GM23338 (cell line): ENCODE results near the gene PLA2G7. TPM values are rescaled to one million over a fixed set of nuclear protein-coding genes. Genes with fewer than 3 reads are reported as not detected.

Source experiments
- ATAC-seq: fragments of 200-7000 bp; cut with Tn5 transposase; 3 replicates; pipeline ENCODE4 v1.9.1; 2020
- DNase-seq: peaks from one replicate; pipeline ENCODE4 v3.0.0-alpha.2; 2015; ENCODE audit warnings: low spot score
- H2AFZ ChIP-seq: fragments of 200-600 bp; sonication (generic); 2 replicates; pipeline ENCODE4 v1.8.0; 2016; ENCODE audit warnings: antibody characterized with exemption, mild to moderate bottlenecking, moderate library complexity
- H3F3A ChIP-seq: fragments of 200-600 bp; sonication (generic); replicated peaks from 2 replicates; pipeline ENCODE4 v1.8.0; 2017; ENCODE audit warnings: antibody characterized with exemption, mixed run types, low read depth
- H3K27ac ChIP-seq: fragments of 200-600 bp; sonication (generic); 2 replicates; pipeline ENCODE4 v1.6.1; 2016; ENCODE audit warnings: low read depth
- H3K27me3 ChIP-seq: fragments of 200-600 bp; sonication (generic); 2 replicates; pipeline ENCODE4 v1.8.0; 2016; ENCODE audit warnings: mild to moderate bottlenecking, mixed run types, moderate library complexity; ENCODE audit not compliant: insufficient read depth
- H3K36me3 ChIP-seq: fragments of 200-600 bp; sonication (generic); 2 replicates; pipeline ENCODE4 v1.8.0; 2016; ENCODE audit warnings: mild to moderate bottlenecking; ENCODE audit not compliant: insufficient read depth
- H3K4me1 ChIP-seq: fragments of 200-600 bp; sonication (generic); 2 replicates; pipeline ENCODE4 v1.8.0; 2016; ENCODE audit warnings: mild to moderate bottlenecking, moderate library complexity; ENCODE audit not compliant: insufficient read depth
- H3K4me2 ChIP-seq: fragments of 200-600 bp; sonication (generic); 2 replicates; pipeline ENCODE4 v1.7.1; 2017; ENCODE audit warnings: mixed run types
- H3K4me3 ChIP-seq: fragments of 200-600 bp; sonication (generic); 2 replicates; pipeline ENCODE4 v1.6.1; 2016; ENCODE audit warnings: mixed run types
- H3K79me2 ChIP-seq: fragments of 200-600 bp; sonication (generic); replicated peaks from 2 replicates; pipeline ENCODE4 v1.8.0; 2017; ENCODE audit warnings: mild to moderate bottlenecking; ENCODE audit not compliant: insufficient read depth
- H3K9me2 ChIP-seq: fragments of 200-600 bp; sonication (generic); 2 replicates; pipeline ENCODE4 v1.8.0; 2017; ENCODE audit not compliant: insufficient read depth
- H4K20me1 ChIP-seq: fragments of 200-600 bp; sonication (generic); replicated peaks from 2 replicates; pipeline ENCODE4 v1.8.0; 2017; ENCODE audit warnings: mild to moderate bottlenecking; ENCODE audit not compliant: insufficient read depth
- H3K27ac Mint-ChIP-seq: 2 replicates; pipeline ENCODE4 v1.8.0; 2020; ENCODE audit warnings: inconsistent platforms, mild to moderate bottlenecking, moderate library complexity, mixed read lengths
- H3K27me3 Mint-ChIP-seq: 3 replicates; pipeline ENCODE4 v1.8.0; 2022; ENCODE audit warnings: low read depth, mild to moderate bottlenecking, moderate library complexity, mixed read lengths, inconsistent platforms; ENCODE audit not compliant: insufficient read depth, poor library complexity
- H3K36me3 Mint-ChIP-seq: 3 replicates; pipeline ENCODE4 v1.8.0; 2021; ENCODE audit warnings: low read depth, mild to moderate bottlenecking, inconsistent platforms, moderate library complexity, mixed read lengths
- H3K4me1 Mint-ChIP-seq: 3 replicates; pipeline ENCODE4 v1.8.0; 2020; ENCODE audit warnings: mild to moderate bottlenecking, inconsistent platforms, mixed read lengths
- H3K4me3 Mint-ChIP-seq: 3 replicates; pipeline ENCODE4 v1.8.0; 2021; ENCODE audit warnings: moderate library complexity, mild to moderate bottlenecking, inconsistent platforms, mixed read lengths
- H3K9me3 Mint-ChIP-seq: 3 replicates; pipeline ENCODE4 v1.8.0; 2020; ENCODE audit warnings: moderate library complexity, mild to moderate bottlenecking, inconsistent platforms, mixed read lengths
- CREB1 ChIP-seq: fragments of 250-450 bp; sonication (Bioruptor Pico); IDR thresholded peaks from 2 replicates; pipeline ENCODE4 v1.5.0; 2020; ENCODE audit warnings: low read depth, mild to moderate bottlenecking, moderate library complexity
- ETS1 ChIP-seq: IDR thresholded peaks from 2 replicates; pipeline ENCODE4 v1.6.1; 2016; ENCODE audit warnings: antibody characterized with exemption
- NANOG ChIP-seq: IDR thresholded peaks from 2 replicates; pipeline ENCODE4 v1.6.1; 2016; ENCODE audit warnings: antibody characterized with exemption, borderline replicate concordance
- POLR2AphosphoS5 ChIP-seq: IDR thresholded peaks from 2 replicates; pipeline ENCODE4 v1.6.1; 2016; ENCODE audit warnings: antibody characterized with exemption, low read depth
- REST ChIP-seq: IDR thresholded peaks from one replicate; pipeline ENCODE4 v1.6.1; 2018; ENCODE audit warnings: antibody characterized with exemption; ENCODE audit not compliant: unreplicated experiment
- STAT1 ChIP-seq: IDR thresholded peaks from one replicate; pipeline ENCODE4 v1.6.1; 2016; ENCODE audit warnings: antibody characterized with exemption; ENCODE audit not compliant: unreplicated experiment
- ZNF114 ChIP-seq: fragments of 250-450 bp; sonication (Bioruptor Pico); IDR thresholded peaks from 2 replicates; pipeline ENCODE4 v1.5.0; 2020; ENCODE audit warnings: mild to moderate bottlenecking, moderate library complexity
- ZNF462 ChIP-seq: fragments of 250-450 bp; sonication (Bioruptor Pico); IDR thresholded peaks from 2 replicates; pipeline ENCODE4 v1.5.0; 2020; ENCODE audit warnings: mild to moderate bottlenecking, moderate library complexity
- polyA plus RNA-seq: library from polyadenylated mRNA; unstranded; fragments of >200 nt; fragmentation: Nextera tagmentation; extraction: Ambion mirVana; gene quantifications from 2 replicates; pipeline ENCODE4 v1.2.1, GENCODE V29; 2016
- total RNA-seq: library from RNA; depleted of rRNA; stranded (reverse); fragments of >200 nt; shearing (Covaris generic); gene quantifications from 2 replicates; pipeline ENCODE4 v1.2.3, GENCODE V29; 2014

The PLA2G7 gene
- total and polyA plus RNA-seq, 2 experiments from 2014 or later = 2.4 to 2.8 TPM

- no peak for TF ChIP-seq NANOG
- TF ChIP-seq ZNF462 = no peak
Measured at GRCh38 chr6:46688966-46689335, 46.2 kb downstream of the PLA2G7 start (continued).

- no peak overlapping the region for H3K4me3 Mint-ChIP-seq
- H3K4me3 ChIP-seq = no peak overlapping the region
- H3K4me1 Mint-ChIP-seq = no peaks in the 10 kb centered on the region
- H3K79me2 ChIP-seq = no peaks in the 10 kb centered on the region
- DNase-seq = peak; percentile 18
- no peak overlapping the region for H3K27ac ChIP-seq
- H3K9me2 ChIP-seq = no peaks in the 10 kb centered on the region
- H2AFZ ChIP-seq = peak overlapping the region; percentile 58; the same call in 1 of the 2 replicates
- no peaks in the 10 kb centered on the region for H3F3A ChIP-seq
- H3K4me1 ChIP-seq = no peaks in the 10 kb centered on the region
- peaks cover 6% of the 10 kb centered on the region for H3K27me3 Mint-ChIP-seq
- no peaks in the 10 kb centered on the region for H3K36me3 ChIP-seq
- no peak overlapping the region for H3K27ac Mint-ChIP-seq
- H3K4me2 ChIP-seq = no peak overlapping the region
- TF ChIP-seq ZNF114 = no peak
- TF ChIP-seq POLR2AphosphoS5 = no peak
- no peak for TF ChIP-seq REST
- TF ChIP-seq CREB1 = no peak
- TF ChIP-seq ETS1 = no peak
- TF ChIP-seq STAT1 = no peak
- ATAC-seq = peak; percentile 70
- H3K27me3 ChIP-seq = no peaks in the 10 kb centered on the region
- no peaks in the 10 kb centered on the region for H3K36me3 Mint-ChIP-seq
- no peaks in the 10 kb centered on the region for H3K9me3 Mint-ChIP-seq
- no peaks in the 10 kb centered on the region for H4K20me1 ChIP-seq
Measured at GRCh38 chr6:46688117-46688965, 46.8 kb downstream of the PLA2G7 start.
